Measurements from ENCODE around the gene KIAA0930.

DNA sequence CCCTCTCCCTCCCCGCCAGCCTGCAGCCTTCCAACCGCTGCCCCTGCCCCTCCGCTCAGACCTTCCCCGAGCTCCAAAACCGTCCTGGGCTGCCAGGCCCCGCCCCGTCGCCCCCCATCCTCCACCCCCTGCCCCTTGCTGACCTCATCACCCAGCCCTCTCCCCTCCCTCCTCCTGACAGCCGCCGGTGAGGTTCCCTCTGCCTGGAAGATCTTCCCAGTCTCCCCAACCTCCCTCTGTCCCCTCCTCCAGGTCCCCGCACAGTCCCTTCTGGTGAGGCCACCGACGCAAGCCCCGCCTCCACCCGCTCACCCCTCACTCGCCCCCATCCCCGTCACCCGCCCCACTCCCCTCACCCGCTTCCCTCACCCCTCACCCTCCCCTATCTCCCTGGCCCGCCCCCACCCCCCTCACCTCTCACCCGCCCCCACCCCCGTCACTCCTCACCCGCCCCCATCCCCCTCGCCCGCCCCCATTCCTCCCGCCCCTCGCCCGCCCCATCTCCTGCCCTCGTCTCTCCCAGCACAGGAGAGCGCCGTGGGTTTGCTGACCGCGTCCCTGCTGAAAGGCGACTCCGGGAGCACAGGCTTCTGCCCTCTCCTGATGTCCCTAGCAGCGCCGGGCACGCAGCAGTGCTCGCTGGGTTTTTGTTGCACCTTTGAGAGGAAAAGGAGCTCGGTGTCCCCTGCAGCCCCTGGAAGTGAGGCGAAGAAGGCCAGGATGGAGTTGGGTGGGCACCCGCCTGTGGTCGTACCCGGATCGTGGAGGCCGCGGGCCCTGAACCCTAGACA is 27.7 kb upstream of the KIAA0930 start:
- no peak for TF ChIP-seq POLR2A (IDR thresholded peaks at IDR 0.05)
- TF ChIP-seq, protein P1, sequence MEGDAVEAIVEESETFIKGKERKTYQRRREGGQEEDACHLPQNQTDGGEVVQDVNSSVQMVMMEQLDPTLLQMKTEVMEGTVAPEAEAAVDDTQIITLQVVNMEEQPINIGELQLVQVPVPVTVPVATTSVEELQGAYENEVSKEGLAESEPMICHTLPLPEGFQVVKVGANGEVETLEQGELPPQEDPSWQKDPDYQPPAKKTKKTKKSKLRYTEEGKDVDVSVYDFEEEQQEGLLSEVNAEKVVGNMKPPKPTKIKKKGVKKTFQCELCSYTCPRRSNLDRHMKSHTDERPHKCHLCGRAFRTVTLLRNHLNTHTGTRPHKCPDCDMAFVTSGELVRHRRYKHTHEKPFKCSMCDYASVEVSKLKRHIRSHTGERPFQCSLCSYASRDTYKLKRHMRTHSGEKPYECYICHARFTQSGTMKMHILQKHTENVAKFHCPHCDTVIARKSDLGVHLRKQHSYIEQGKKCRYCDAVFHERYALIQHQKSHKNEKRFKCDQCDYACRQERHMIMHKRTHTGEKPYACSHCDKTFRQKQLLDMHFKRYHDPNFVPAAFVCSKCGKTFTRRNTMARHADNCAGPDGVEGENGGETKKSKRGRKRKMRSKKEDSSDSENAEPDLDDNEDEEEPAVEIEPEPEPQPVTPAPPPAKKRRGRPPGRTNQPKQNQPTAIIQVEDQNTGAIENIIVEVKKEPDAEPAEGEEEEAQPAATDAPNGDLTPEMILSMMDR (IDR thresholded peaks at IDR 0.05), result no peak

Measured in uterus (tissue), 2 donors.